ENCODE results near the gene ZNF81. TPM values are rescaled to one million over a fixed set of nuclear protein-coding genes. Genes with fewer than 3 reads are reported as not detected.
"Not testable (repeated sequence)": the region's sequence is repeated elsewhere in the genome, so short reads cannot be mapped to it uniquely, and the experiment has no call there.

ZNF81 gene
- total RNA-seq, 4 donors from 2014 or later: 2.5 to 6.3 (median 4.2) TPM

DNA sequence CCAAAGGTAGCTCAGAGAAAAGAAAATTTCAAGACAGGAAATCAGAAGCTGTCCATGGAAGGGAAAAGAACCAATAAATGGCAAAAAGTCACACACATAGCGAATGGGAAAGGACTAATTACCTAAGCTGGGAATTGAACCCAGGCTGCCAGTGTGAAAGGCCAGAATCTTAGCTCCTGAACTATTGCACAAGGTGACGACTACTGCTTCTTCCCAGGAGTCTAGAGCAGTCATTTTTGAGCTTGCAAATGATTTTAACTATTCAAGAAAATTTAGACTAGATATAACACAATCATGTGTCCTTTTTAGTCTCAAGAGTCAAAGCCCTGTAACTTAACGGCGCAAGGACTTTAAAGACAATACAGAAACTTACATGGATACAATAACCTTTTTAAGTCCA, 34.1 kb upstream of the ZNF81 start:
- no peak for DNase-seq
- H3K27me3 ChIP-seq: no peaks in the 10 kb centered on the region
- WGBS, 2 donors: 69 to 90% methylated on average over 4 of the region's 4 CpGs
- TF ChIP-seq, protein P1, sequence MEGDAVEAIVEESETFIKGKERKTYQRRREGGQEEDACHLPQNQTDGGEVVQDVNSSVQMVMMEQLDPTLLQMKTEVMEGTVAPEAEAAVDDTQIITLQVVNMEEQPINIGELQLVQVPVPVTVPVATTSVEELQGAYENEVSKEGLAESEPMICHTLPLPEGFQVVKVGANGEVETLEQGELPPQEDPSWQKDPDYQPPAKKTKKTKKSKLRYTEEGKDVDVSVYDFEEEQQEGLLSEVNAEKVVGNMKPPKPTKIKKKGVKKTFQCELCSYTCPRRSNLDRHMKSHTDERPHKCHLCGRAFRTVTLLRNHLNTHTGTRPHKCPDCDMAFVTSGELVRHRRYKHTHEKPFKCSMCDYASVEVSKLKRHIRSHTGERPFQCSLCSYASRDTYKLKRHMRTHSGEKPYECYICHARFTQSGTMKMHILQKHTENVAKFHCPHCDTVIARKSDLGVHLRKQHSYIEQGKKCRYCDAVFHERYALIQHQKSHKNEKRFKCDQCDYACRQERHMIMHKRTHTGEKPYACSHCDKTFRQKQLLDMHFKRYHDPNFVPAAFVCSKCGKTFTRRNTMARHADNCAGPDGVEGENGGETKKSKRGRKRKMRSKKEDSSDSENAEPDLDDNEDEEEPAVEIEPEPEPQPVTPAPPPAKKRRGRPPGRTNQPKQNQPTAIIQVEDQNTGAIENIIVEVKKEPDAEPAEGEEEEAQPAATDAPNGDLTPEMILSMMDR (IDR thresholded peaks at IDR 0.05): no peak
- TF ChIP-seq POLR2A (IDR thresholded peaks at IDR 0.05): no peak
- no peaks in the 10 kb centered on the region for H3K4me1 ChIP-seq
- H3K9me3 ChIP-seq: no peaks in the 10 kb centered on the region
- no peak overlapping the region for H3K4me3 ChIP-seq
- no peak overlapping the region for H3K27ac ChIP-seq
- H3K36me3 ChIP-seq: no peaks in the 10 kb centered on the region
- intact Hi-C loops (cut with DNase I): no loop called here

DNA sequence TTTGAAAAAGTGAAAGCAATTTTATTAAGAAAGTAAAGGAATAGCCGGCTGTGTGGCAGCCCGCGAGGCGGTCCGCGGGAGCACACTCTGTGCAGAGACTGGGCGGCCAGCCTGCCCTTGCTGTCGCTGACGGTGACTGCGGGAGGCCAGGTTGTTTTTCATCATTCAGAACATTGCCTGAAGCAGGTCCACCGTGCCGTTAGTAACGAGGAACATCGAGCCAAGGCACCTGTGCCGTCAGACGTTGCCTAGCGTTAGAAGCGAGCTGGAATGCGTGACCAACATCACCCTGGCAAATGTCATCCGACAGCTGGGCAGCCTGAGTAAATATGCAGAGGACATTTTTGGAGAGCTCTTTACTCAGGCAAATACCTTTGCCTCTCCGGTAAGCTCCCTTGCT, 33.6 kb upstream of the ZNF81 start:
- H3K9me3 ChIP-seq; H3K27me3 ChIP-seq; H3K4me3 ChIP-seq; H3K27ac ChIP-seq; H3K4me1 ChIP-seq; intact Hi-C loops (cut with DNase I); H3K36me3 ChIP-seq; DNase-seq: not testable (repeated sequence)
- 65 to 76% methylated on average over 7 to 20 of the region's 21 CpGs for WGBS, 2 donors

DNA sequence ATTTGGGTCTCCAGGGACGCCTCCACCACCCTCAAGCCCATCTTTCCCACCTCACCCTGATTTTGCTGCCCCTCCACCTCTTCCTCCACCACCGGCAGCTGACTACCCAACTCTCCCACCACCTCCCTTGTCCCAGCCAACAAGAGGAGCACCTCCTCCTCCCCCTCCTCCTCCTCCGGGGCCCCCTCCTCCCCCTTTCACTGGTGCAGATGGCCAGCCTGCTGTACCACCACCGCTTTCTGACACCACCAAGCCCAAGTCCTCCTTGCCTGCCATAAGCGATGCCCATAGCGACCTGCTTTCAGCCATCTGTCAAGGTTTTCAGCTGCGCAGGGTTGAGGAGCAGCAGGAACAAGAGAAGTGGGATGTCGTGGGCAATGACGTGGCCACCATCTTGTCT, 32.4 kb upstream of the ZNF81 start:
- intact Hi-C loops (cut with DNase I): no loop called here
- DNase-seq: no peak

DNA sequence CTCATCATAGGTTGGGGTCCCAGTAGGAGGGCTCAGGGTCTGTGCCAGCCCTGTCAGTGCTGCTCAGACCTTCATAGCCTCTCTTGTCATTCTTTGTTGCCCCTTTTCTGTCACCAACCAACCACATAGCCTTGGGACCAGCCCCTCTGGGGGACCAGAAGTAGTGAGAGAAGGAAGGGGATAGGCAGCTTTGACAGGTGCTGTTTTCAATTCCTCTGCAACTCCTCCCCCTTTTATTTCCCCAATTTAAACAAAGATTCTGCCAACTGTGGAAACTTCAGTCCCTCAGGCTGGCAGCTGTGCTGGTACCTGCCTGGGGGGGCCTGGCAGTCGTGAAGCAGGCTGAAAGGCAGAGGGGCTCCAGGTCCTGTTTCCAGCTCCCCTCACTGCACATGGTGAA, 30.9 kb upstream of the ZNF81 start:
- H3K9me3 ChIP-seq; intact Hi-C loops (cut with DNase I); H3K4me1 ChIP-seq; H3K27ac ChIP-seq; H3K27me3 ChIP-seq; H3K4me3 ChIP-seq; DNase-seq; H3K36me3 ChIP-seq: not testable (repeated sequence)
- WGBS, 2 donors: 29% methylated on average over 1 of the region's 1 CpG; no CpG with 5 or more reads in 1 of the 2 donors

More for the DNA sequence above, 32.4 kb upstream of the ZNF81 start:
- WGBS, 2 donors: 90 to 100% methylated on average over 2 to 7 of the region's 9 CpGs
- Histone ChIP-seq H3K9me3 (no peaks in the 10 kb centered on the region), H3K27ac (no peak overlapping the region), H3K4me1 (no peaks in the 10 kb centered on the region), H3K36me3 (no peaks in the 10 kb centered on the region), H3K4me3 (no peak overlapping the region), H3K27me3 (no peaks in the 10 kb centered on the region)
- no peak for TF ChIP-seq POLR2A (IDR thresholded peaks at IDR 0.05)
- TF ChIP-seq, protein P1 (IDR thresholded peaks at IDR 0.05): no peak

DNA sequence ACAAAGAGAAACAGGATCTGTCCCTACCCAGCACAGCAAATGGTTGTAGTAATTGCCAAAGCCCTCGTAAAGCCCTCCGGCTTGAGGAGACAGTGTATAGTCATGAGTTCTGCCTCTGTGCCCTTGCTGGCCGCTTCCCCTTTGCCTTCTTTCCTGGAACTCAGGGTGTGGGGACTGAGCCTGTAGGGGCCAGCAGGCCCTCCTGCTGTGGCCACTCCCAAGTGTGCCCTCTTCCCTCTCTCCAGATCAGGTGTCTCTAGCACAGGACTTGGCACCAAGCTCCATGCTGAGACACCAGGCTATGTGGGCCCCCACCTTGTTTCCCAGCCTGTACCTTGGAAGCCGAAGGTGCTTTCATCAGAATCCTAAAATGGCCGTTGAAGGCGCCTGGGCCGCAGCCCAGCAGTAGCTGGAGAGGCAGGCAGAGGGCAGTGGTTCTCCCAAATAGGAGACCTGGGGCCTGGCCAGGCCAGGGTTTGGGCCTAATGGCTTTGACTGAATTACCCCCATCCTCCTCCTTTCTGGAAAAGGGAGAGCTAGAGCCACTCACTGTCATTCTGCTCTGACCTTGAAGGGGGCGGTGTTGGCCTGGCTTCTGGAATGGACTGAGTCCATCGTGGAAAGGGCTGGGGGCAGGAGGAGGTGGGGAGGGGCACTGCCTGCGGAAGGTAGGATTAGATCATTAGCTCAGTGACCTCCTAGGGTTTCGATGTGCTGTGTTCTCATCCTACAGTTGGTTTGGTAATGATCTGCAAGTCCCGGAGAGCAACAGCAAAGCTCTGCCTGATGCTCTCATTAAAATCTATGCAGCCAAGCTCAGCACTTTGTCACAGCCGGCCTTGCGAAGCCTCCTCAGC, 30.1 kb upstream of the ZNF81 start:
- not testable (repeated sequence) for H3K27me3 ChIP-seq, H3K27ac ChIP-seq
- 80 to 93% methylated on average over 1 to 3 of the region's 14 CpGs for WGBS, 2 donors

DNA sequence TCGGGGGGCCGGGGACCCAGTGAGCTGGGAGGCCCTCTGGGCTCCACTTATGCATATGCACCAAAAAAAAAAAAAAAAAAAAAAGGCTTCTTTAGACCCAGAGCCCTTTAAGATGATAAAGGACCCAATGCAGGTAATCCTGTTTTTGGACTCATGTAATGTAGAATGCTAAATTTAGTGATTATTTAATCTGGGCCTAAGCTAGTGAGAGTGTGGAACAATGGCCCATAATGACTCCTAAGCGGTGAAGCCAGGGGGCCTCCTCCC, 29.5 kb upstream of the ZNF81 start:
- H3K4me1 ChIP-seq; intact Hi-C loops (cut with DNase I); H3K27ac ChIP-seq; H3K36me3 ChIP-seq; H3K9me3 ChIP-seq; H3K27me3 ChIP-seq; H3K4me3 ChIP-seq; DNase-seq: not testable (repeated sequence)
- WGBS, 2 donors: 80% methylated on average over 1 of the region's 3 CpGs; no CpG with 5 or more reads in 1 of the 2 donors

More for the DNA sequence above, 30.1 kb upstream of the ZNF81 start:
- H3K9me3 ChIP-seq; H3K4me1 ChIP-seq; H3K4me3 ChIP-seq; DNase-seq; H3K36me3 ChIP-seq; intact Hi-C loops (cut with DNase I): not testable (repeated sequence)

DNA sequence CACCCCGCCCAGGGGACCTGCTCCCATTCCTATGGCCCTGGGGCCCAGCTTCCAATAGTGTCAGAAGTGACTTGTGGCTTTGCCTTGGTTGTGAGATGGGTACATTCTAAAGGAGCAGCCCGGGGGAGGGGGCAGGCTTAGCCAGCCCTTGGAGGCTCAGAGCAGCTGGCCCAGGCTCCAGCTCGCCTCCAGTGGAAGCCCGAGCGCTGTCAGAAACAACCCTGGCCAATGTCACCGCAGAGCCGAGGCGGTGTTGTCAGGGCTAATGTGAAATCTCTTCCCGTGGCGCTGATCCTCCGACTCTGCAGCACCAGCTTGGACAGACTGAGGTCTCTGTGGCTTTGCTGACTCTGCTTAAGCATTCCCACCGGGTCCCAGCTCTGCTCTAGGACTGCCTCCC, 29.2 kb upstream of the ZNF81 start:
- no CpG with 5 or more reads among the region's 12 CpGs for WGBS, 2 donors
- Histone ChIP-seq H3K36me3 (no peaks in the 10 kb centered on the region), H3K27me3 (peaks cover 0 to 3% (median 0%) of the 10 kb centered on the region in 4 donors)

More for the DNA sequence above, 29.2 kb upstream of the ZNF81 start:
- H3K4me3 ChIP-seq: no peak overlapping the region
- H3K4me1 ChIP-seq: no peaks in the 10 kb centered on the region
- DNase-seq: no peak
- no peaks in the 10 kb centered on the region for H3K9me3 ChIP-seq
- H3K27ac ChIP-seq: no peak overlapping the region
- TF ChIP-seq, protein P1 (IDR thresholded peaks at IDR 0.05): no peak
- no peak for TF ChIP-seq POLR2A (IDR thresholded peaks at IDR 0.05)
- intact Hi-C loops (cut with DNase I): no loop called here
